Forelimb muscle (tissue), 1 donor: ENCODE results near the gene ATOH7. TPM values are rescaled to one million over a fixed set of nuclear protein-coding genes. Genes with fewer than 3 reads are reported as not detected.

ENCODE experiments used
- polyA plus RNA-seq: library from polyadenylated mRNA; unstranded; fragments of 120-200 nt; gene quantifications from one replicate; pipeline ENCODE4 v1.2.1, GENCODE V29; 2013; ENCODE audit not compliant: insufficient read length

ATOH7 gene
- polyA plus RNA-seq, 1 donor: 0.15 TPM

Other genes starting within 250 kb of the ATOH7 start
- 32.1 TPM for gene HERC4, start 156.8 kb downstream of the ATOH7 start, polyA plus RNA-seq
- gene MYPN, start 122.6 kb downstream of the ATOH7 start, polyA plus RNA-seq: 93.8 TPM
- 167 TPM for gene HNRNPH3, start 100.0 kb upstream of the ATOH7 start, polyA plus RNA-seq
- gene PBLD, start 100.8 kb upstream of the ATOH7 start, polyA plus RNA-seq: 8.6 TPM
- 16.6 TPM for gene RUFY2, start 175.2 kb upstream of the ATOH7 start, polyA plus RNA-seq
- 5.5 TPM for gene DNA2, start 239.9 kb upstream of the ATOH7 start, polyA plus RNA-seq